22Rv1 (cell line): Measurements from ENCODE around the gene GABBR2.

Experiments used
- H3K27ac ChIP-seq: fragments of 450-650 bp; 2 replicates; pipeline ENCODE4 v1.5.1; 2017
- CTCF ChIP-seq: fragments of 450-650 bp; IDR thresholded peaks from 2 replicates; pipeline ENCODE4 v1.5.1; 2017; ENCODE audit warnings: mild to moderate bottlenecking
- ZFX ChIP-seq: fragments of 450-650 bp; IDR thresholded peaks from 2 replicates; pipeline ENCODE4 v1.6.1; 2017; ENCODE audit warnings: antibody characterized with exemption, borderline replicate concordance

The GABBR2 gene

DNA sequence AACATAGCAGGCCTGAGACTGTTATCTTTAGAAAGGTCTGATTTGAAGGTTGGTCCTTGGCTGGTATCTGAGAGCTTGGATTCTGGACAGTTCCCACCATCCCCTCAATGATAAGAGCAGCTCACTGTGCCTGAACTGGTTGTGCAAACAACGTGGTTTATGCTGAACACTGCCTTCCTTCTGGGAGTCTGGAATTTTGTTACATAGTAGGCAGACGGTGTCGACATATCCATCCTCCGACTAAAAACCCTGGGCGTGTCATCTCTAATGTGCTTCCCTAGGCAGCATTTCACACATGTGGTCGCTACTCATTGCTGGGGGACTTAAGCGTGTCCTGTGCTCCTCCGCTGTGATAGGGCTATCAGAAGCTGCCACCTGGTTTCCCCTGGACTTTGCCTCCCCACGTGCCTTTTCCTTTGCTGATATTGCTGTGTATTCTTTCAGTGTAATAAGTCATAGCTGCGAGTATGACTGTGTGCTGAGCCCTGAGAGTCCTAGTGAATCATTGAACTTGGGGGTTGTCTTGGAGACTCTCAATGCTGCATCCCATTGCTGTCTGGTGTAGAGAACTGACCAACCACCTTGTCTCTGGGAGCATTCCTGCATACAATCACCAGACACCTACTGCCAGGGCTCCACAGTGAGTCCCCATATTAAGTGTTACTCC lies 334.2 kb downstream of the GABBR2 start:
- H3K27ac ChIP-seq = no peak overlapping the region
- TF ChIP-seq ZFX (no peak), CTCF (no peak)

DNA sequence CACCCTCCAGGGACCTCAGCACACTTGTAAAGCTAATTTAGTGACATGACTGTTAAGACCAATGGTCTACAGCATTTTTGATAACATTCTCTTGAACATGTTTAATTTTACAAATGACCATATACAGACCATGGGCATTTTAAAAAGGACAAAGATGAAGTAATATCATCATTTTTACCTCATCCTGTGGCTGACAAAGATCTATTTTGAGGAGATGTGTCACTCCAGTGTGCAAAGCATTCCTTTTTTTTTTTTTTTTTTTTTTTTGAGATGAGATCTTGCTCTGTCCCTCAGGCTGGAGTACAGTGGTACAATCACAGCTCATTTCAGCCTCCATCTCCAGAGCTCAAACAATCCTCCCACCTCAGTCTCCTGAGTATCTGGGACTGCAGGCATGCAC lies 335.1 kb downstream of the GABBR2 start:
- TF ChIP-seq CTCF = no peak
- TF ChIP-seq ZFX = no peak
- no peak overlapping the region for H3K27ac ChIP-seq

DNA sequence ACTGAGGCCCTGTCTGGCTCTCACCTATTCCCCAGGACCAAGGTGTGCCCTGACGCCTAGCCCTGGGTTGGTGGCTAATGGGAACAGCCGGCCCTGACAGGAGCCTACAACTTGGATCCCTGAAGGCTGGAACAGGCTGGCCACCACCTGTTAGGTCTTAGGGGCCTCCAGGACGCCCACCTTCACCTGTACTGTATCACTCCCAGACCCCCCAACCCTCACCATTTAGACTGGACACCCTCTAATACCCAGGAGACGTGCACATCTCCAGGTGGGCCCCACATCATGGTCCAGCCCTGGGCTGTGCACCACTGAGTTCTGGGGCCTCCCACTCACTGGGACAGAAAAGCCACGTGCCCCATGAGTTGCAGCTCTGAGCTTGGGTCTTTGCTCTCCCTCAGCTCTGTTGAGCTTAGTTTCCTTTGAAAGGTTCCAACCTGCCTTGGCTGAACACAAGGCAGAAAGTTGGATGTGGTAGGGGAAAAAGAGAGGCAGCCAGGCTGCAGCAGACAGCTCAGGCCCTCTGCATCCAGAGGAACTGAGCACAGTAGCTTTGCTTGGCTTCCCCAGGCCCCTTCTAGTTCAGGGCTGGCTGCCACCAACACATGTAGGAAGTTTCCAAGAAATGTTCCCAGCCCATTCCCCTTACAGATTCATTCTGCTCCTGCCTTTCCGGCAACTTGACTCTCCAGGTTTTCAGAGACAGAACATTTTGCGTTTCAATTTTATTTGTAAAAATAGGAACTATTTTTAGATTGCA lies 336.5 kb downstream of the GABBR2 start:
- TF ChIP-seq ZFX = no peak

DNA sequence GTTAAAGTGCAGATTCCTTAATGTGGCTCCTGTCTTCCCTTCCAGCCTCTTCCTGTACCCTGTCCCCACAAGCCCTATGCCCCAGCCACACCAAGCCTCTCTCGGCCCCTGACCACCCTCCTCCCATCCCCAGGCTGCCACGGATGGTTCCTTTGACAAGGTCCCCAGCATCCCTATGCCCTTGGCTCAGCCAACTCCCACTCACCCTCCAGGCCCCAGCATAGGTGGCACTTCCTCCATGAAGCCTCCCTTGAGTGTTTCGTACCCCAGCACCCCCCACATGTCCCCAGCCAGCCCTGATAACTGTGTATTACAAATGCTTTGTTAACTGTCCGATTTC lies 337.8 kb downstream of the GABBR2 start:
- TF ChIP-seq ZFX (no peak), CTCF (no peak)
- no peak overlapping the region for H3K27ac ChIP-seq

More for the DNA sequence above, 336.5 kb downstream of the GABBR2 start:
- H3K27ac ChIP-seq = no peak overlapping the region

DNA sequence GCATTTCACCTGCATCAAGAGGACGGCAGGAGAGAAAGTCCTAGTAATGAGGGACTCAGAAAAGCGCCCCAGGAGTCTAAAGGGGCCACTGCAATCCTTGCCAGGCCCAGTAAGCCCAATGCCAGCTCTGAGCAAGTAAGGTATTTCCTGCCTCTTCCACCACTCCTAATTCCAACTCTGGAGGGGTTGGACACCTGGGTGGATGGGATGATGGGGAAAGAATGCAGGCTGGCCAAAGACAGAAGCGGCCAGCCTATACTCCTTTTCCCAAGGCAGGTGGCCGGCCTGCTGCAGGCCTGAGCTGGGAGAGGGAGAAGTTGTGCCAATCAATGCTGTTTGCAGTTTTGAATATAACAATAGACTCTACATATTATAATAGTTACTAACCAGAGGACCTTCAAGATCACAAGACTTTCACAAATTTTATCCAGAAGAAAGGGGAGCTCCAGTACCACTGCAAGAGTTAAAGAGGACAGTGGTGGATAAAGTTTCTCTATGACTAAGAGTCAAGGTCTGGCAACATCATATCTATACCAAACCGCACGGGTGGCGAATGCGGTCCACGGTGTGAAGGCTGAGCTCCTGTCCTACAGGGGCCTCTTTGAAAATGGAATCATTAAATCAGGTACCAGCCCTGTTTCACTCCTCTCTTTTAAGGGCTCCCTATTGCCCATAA lies 338.3 kb downstream of the GABBR2 start:
- TF ChIP-seq ZFX = no peak
- TF ChIP-seq CTCF = no peak
- no peak overlapping the region for H3K27ac ChIP-seq

GRCh38 chr9:98369896-98370295 lies 338.8 kb downstream of the GABBR2 start:
- no peak for TF ChIP-seq CTCF
- no peak for TF ChIP-seq ZFX
- no peak overlapping the region for H3K27ac ChIP-seq

DNA sequence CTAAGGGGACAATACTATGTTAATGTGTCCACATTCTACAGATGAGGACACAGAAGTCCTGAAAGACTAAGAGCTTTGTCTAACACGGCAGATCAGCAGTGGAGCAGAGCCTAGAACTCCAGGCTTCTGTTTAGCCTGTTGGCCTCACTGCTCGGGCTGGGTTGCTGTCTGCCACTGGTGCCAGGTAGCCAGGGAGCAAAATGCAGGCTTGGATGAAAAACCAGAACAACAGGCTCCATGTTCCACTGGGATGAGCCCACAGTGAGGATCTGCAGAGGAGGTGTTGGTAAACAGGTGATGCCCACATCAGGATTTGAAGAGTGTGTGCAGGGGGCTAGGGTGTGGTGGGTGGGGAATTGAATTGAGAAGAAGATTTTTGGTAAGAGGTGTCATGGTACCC lies 339.3 kb downstream of the GABBR2 start:
- TF ChIP-seq ZFX (no peak), CTCF (no peak)
- no peak overlapping the region for H3K27ac ChIP-seq
